ENCODE results near the gene CBX1. TPM values are rescaled to one million over a fixed set of nuclear protein-coding genes. Genes with fewer than 3 reads are reported as not detected.

CBX1 gene
- total RNA-seq, result 25.2 and 53.6 TPM in 2 replicates

GRCh38 chr17:48101012-48101720 is at the start of gene CBX1:
Gene CBX1 (minus strand): TSS chr17:48101478. CDS start chr17:48077004, 24,474 bp downstream.

DNA sequence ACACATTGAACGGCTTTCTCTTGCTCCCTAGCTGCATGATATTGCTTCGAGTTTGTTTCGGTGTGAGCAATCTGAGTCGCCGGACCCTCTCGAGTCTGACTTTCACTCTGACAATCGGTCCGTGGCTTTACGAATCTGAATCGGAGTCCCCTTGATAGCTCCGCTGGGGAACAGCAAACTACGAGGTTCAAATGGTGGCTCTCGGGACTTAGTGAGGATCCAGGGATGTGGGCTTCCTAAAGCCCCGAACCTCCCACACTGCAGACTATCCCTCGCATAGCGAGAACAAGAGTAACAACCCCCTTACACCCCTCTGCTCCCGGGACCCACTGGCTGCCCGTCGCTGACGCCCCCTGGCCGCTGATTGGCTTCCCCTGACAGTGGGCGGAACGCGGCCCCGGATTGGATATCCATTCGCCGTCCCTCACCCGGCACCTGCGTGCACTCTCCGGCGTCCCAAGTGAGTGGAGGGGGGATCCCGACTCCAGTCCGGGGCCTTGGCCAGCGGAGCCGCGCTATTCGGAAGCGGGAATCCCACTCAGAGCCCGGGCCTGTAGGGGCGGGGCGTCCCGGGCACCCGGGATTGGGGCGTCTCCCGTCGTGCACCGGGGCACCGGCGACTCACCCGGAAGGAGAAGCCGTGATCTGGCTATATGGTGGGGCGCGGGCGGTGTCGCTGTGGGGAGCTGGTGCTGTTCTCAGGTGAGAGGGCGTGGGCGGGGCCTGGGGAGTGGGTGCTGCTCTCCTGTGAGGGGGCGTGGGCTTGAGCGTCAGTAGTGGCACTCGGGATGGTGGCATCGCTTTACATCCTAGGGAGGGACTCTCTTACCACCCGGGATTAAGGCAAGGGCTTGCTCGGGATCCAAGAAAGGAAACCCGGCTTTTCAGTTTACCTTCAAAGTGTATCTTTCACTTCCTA is 6.1 kb upstream of the CBX1 start, which contains the start of gene SNX11:
Gene SNX11 (plus strand): TSS at position 630 of the 919 bp plus-strand sequence. CDS start 4,278 bp downstream, outside the sequence.

GRCh38 chr17:48047741-48048383 is 53.4 kb downstream of the CBX1 start, which contains the start of gene NFE2L1:
Gene NFE2L1 (plus strand): TSS chr17:48048359. CDS start chr17:48051119, 2,760 bp downstream.

GRCh38 chr17:48037036-48037837 is 64.0 kb downstream of the CBX1 start, which contains the start of gene COPZ2:
Gene COPZ2 (minus strand): TSS chr17:48037797. CDS start chr17:48037777, 20 bp downstream.

Other genes starting within 250 kb of the CBX1 start
- gene SP2, start 205.2 kb downstream of the CBX1 start, total RNA-seq, result 4.9 and 6.0 TPM in 2 replicates
- gene PNPO, start 159.9 kb downstream of the CBX1 start, total RNA-seq, result 23.1 and 33.1 TPM in 2 replicates
- 1.3 TPM in 1 of 2 replicates, not detected in the other for gene PRR15L, start 143.6 kb downstream of the CBX1 start, total RNA-seq
- gene CDK5RAP3, start 130.4 kb downstream of the CBX1 start, total RNA-seq, result 63.2 and 66.2 TPM in 2 replicates
- 10.6 and 23.1 TPM in 2 replicates for gene COPZ2, start 63.7 kb downstream of the CBX1 start, total RNA-seq
- 129 and 133 TPM in 2 replicates for gene NFE2L1, start 53.1 kb downstream of the CBX1 start, total RNA-seq
- gene SNX11, start 6.3 kb upstream of the CBX1 start, total RNA-seq, result 10.6 and 13.2 TPM in 2 replicates